Panc1 (cell line): ENCODE results near the gene MFSD6L. TPM values are rescaled to one million over a fixed set of nuclear protein-coding genes. Genes with fewer than 3 reads are reported as not detected.

Experiments used
- ATAC-seq: fragments of 200-7000 bp; cut with Tn5 transposase; 2 replicates; pipeline ENCODE4 v1.9.1; 2020; ENCODE audit warnings: mild to moderate bottlenecking, moderate library complexity
- BruUV-seq: library from RNA; stranded (reverse); fragments of 400-500 nt; replicated peaks from 2 replicates; lab custom pipeline; 2021; lab: Mats Ljungman, UMichigan
- CTCF ChIA-PET: fragments of 300-600 bp; sonication (Branson Sonifier 250); formaldehyde crosslinking; loops from one replicate; lab custom pipeline; 2022; ENCODE audit warnings: antibody characterized with exemption; lab: Charles Lee
- POLR2A ChIA-PET: fragments of 300-600 bp; sonication (Branson Sonifier 250); formaldehyde crosslinking; loops from one replicate; lab custom pipeline; 2022; ENCODE audit warnings: antibody characterized with exemption; lab: Charles Lee
- DNase-seq: peaks from one replicate; pipeline ENCODE4 v3.0.0-alpha.2; 2010; ENCODE audit warnings: low read depth, low spot score
- H3K27ac ChIP-seq: 2 replicates; pipeline ENCODE4 v1.5.1; 2011; ENCODE audit warnings: mild to moderate bottlenecking, low read length, inconsistent platforms
- H3K27me3 ChIP-seq: fragments of 200-500 bp; sonication (Bioruptor generic); 2 replicates; pipeline ENCODE4 v1.6.0; 2014; ENCODE audit warnings: low read length, inconsistent platforms; ENCODE audit not compliant: control insufficient read depth, insufficient read depth
- H3K36me3 ChIP-seq: fragments of 200-500 bp; sonication (Bioruptor generic); 2 replicates; pipeline ENCODE4 v1.5.1; 2014; ENCODE audit warnings: inconsistent platforms, mild to moderate bottlenecking, low read length, moderate library complexity; ENCODE audit not compliant: control insufficient read depth, insufficient read depth
- H3K4me1 ChIP-seq: 2 replicates; pipeline ENCODE4 v1.5.1; 2011; ENCODE audit warnings: inconsistent platforms, mild to moderate bottlenecking, low read length, moderate library complexity; ENCODE audit not compliant: control insufficient read depth, insufficient read depth
- H3K4me3 ChIP-seq, 2 experiments: 2 replicates each; pipeline ENCODE4 v1.5.1; 2011 to 2012; ENCODE audit warnings: low read depth in 2 of 2, low read length in 2 of 2, mild to moderate bottlenecking in 2 of 2, inconsistent platforms in 1 of 2, moderate library complexity in 1 of 2
- H3K9me3 ChIP-seq: fragments of 200-500 bp; sonication (Bioruptor generic); 2 replicates; pipeline ENCODE4 v1.5.1; 2014; ENCODE audit warnings: low read depth, mild to moderate bottlenecking, inconsistent platforms, low read length, moderate library complexity; ENCODE audit not compliant: control insufficient read depth, insufficient read depth
- POLR2AphosphoS5 ChIP-seq: IDR thresholded peaks from 2 replicates; pipeline ENCODE4 v1.6.1; 2012; ENCODE audit warnings: mild to moderate bottlenecking, low read depth, low read length, moderate library complexity
- SIN3A ChIP-seq: IDR thresholded peaks from 2 replicates; pipeline ENCODE4 v1.6.1; 2012; ENCODE audit warnings: low read depth, mild to moderate bottlenecking, low read length, moderate library complexity, borderline replicate concordance; ENCODE audit not compliant: insufficient read depth
- TCF7L2 ChIP-seq: IDR thresholded peaks from 2 replicates; pipeline ENCODE4 v1.6.1; 2011; ENCODE audit warnings: mild to moderate bottlenecking, low read depth, low read length, inconsistent platforms
- in situ Hi-C: cut with HindIII; loops from 2 replicates; pipeline ENCODE4 v1.10.0; 2016; ENCODE audit warnings: low sequenced_read_pairs, low pct_unique_long_range_greater_than_20kb
- intact Hi-C: fragments of 100-400 bp; cut with micrococcal nuclease; formaldehyde crosslinking; loops from one replicate; pipeline ENCODE4 v1.10.0; 2022; ENCODE audit not compliant: unreplicated experiment
- total RNA-seq: library from RNA; stranded (reverse); gene quantifications from one replicate; pipeline ENCODE4 v1.2.1, GENCODE V29; 2021; ENCODE audit not compliant: unreplicated experiment
- TF ChIP-seq, protein P1 (sequence below): fragments of 450-650 bp; IDR thresholded peaks from 2 replicates; pipeline ENCODE4 v1.5.1; 2017; ENCODE audit warnings: mild to moderate bottlenecking
- TF ChIP-seq, protein P2 (sequence below), 2 experiments: IDR thresholded peaks; 2 replicates each; pipeline ENCODE4 v1.6.1; 2011 to 2012; ENCODE audit warnings: low read depth in 2 of 2, control low read depth in 1 of 2, low read length in 1 of 2, mild to moderate bottlenecking in 1 of 2, moderate library complexity in 1 of 2; ENCODE audit not compliant: insufficient read depth in 1 of 2

The MFSD6L gene
- total RNA-seq, 1 experiment from 2014 or later = not detected

DNA sequence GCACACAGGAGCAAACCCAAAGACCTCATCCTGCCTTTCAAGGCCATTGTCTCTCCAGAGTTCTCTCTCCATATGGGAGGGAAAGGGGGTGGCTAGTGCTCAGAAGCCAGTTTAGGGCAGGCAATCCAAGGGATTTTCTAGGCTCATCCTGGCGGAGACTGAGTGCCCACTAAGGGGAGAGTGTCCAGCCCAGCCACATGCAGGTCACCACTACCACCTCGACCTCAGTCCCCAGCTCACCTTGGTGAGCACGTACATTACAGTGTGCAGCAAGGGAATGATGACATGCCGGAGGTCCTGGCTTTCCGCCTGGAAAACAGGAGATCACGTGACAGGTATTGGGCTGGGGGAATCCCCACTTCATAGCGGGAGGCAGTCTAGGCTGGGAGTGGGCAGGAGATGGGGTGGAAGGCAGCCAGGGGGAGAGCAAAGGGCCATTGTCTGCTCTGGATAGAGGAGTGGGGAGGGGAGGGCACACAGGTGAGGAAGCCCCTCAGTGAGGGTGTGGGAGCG, 38.5 kb upstream of the MFSD6L start:
- no peak overlapping the region for H3K4me3 ChIP-seq
- BruUV-seq = no TSS peak
- ATAC-seq (no peak), DNase-seq (no peak)
- intact Hi-C loops (no loop called here), in situ Hi-C loops (no loop called here)
- TF ChIP-seq SIN3A (no peak), TCF7L2 (no peak), POLR2AphosphoS5 (no peak)
- TF ChIP-seq, protein P1, sequence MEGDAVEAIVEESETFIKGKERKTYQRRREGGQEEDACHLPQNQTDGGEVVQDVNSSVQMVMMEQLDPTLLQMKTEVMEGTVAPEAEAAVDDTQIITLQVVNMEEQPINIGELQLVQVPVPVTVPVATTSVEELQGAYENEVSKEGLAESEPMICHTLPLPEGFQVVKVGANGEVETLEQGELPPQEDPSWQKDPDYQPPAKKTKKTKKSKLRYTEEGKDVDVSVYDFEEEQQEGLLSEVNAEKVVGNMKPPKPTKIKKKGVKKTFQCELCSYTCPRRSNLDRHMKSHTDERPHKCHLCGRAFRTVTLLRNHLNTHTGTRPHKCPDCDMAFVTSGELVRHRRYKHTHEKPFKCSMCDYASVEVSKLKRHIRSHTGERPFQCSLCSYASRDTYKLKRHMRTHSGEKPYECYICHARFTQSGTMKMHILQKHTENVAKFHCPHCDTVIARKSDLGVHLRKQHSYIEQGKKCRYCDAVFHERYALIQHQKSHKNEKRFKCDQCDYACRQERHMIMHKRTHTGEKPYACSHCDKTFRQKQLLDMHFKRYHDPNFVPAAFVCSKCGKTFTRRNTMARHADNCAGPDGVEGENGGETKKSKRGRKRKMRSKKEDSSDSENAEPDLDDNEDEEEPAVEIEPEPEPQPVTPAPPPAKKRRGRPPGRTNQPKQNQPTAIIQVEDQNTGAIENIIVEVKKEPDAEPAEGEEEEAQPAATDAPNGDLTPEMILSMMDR = no peak
- TF ChIP-seq, protein P2, sequence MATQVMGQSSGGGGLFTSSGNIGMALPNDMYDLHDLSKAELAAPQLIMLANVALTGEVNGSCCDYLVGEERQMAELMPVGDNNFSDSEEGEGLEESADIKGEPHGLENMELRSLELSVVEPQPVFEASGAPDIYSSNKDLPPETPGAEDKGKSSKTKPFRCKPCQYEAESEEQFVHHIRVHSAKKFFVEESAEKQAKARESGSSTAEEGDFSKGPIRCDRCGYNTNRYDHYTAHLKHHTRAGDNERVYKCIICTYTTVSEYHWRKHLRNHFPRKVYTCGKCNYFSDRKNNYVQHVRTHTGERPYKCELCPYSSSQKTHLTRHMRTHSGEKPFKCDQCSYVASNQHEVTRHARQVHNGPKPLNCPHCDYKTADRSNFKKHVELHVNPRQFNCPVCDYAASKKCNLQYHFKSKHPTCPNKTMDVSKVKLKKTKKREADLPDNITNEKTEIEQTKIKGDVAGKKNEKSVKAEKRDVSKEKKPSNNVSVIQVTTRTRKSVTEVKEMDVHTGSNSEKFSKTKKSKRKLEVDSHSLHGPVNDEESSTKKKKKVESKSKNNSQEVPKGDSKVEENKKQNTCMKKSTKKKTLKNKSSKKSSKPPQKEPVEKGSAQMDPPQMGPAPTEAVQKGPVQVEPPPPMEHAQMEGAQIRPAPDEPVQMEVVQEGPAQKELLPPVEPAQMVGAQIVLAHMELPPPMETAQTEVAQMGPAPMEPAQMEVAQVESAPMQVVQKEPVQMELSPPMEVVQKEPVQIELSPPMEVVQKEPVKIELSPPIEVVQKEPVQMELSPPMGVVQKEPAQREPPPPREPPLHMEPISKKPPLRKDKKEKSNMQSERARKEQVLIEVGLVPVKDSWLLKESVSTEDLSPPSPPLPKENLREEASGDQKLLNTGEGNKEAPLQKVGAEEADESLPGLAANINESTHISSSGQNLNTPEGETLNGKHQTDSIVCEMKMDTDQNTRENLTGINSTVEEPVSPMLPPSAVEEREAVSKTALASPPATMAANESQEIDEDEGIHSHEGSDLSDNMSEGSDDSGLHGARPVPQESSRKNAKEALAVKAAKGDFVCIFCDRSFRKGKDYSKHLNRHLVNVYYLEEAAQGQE (IDR thresholded peaks at IDR 0.05; ENCODE audit: insufficient read depth in 1 of 2, low read depth in 2 of 2, low read length in 1 of 2) = no peak
- H3K27me3 ChIP-seq = no peaks in the 10 kb centered on the region
- no peak overlapping the region for H3K27ac ChIP-seq
- no peaks in the 10 kb centered on the region for H3K9me3 ChIP-seq
- ChIA-PET POLR2A (no interaction called here), CTCF (no interaction called here)
- H3K4me1 ChIP-seq = no peaks in the 10 kb centered on the region
- no peaks in the 10 kb centered on the region for H3K36me3 ChIP-seq

DNA sequence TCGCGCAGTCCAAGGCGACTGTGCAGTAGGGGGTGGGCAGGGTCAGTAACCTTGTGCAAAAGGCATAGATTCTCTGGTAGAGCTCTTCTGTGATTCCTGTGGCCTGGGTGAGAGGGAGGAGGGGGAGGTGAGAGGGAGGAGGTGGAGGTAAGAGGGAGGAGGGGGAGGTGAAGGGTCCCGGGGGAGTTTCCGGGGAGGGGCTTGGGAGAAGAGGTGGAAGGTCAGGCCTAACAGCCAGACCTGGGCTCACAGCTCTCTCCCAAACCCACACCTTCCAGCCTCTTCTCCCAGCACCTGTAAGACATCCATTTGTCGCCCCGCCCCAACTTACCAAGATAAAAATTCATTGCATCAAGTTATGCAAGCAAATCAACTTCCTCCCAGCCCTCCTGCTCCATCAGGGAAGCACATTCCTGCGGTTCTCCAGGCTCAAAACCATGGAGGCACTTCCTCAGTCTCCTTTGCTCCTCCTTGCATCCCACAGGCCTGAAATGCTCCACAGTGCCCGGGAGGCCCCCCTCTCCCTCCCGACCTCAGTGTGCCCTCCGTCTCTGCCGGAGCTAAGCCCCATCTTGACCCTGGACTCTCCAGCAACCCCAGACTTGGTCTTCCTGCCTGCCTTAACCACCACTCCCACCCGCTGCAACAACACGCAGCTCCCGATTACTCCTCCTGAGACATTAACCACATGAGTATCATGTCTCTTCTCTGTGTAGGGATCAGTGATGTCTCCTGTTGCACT, 37.8 kb upstream of the MFSD6L start:
- in situ Hi-C loops (no loop called here), intact Hi-C loops (no loop called here)
- TF ChIP-seq, protein P1 = no peak
- TF ChIP-seq TCF7L2 (no peak), SIN3A (no peak), POLR2AphosphoS5 (no peak)
- TF ChIP-seq, protein P2 (IDR thresholded peaks at IDR 0.05; ENCODE audit: insufficient read depth in 1 of 2, low read depth in 2 of 2, low read length in 1 of 2) = no peak
- no peaks in the 10 kb centered on the region for H3K9me3 ChIP-seq
- DNase-seq (no peak), ATAC-seq (no peak; the same call in 1 of the 2 replicates)
- no peak overlapping the region for H3K27ac ChIP-seq
- H3K36me3 ChIP-seq = no peaks in the 10 kb centered on the region
- CTCF ChIA-PET = no interaction called here
- BruUV-seq = no TSS peak
- H3K4me1 ChIP-seq = no peaks in the 10 kb centered on the region
- peaks cover under 1% of the 10 kb centered on the region; the same call in 1 of the 2 replicates for H3K27me3 ChIP-seq
- POLR2A ChIA-PET = no interaction called here
- H3K4me3 ChIP-seq = no peak overlapping the region
